K562 (cell line): Measurements from ENCODE around the gene PTTG1IP. TPM values are rescaled to one million over a fixed set of nuclear protein-coding genes. Genes with fewer than 3 reads are reported as not detected.

ENCODE experiments used
- ATAC-seq: fragments of 200-7000 bp; cut with Tn5 transposase; 3 replicates; pipeline ENCODE4 v1.9.1; 2020; ENCODE audit warnings: moderate library complexity
- BruUV-seq: library from RNA; stranded (reverse); fragments of 400-500 nt; replicated peaks from 2 replicates; lab custom pipeline; 2021; lab: Mats Ljungman, UMichigan
- CTCF ChIA-PET: fragments of 300-600 bp; formaldehyde crosslinking; extraction: SDS; loops from one replicate; lab custom pipeline; 2021; ENCODE audit warnings: low intra/inter-chr PET ratio; lab: Yijun Ruan, JAX
- POLR2A ChIA-PET: fragments of 300-600, 350-650 bp; sonication (Branson Sonifier 250); formaldehyde crosslinking; extraction: SDS; loops from one replicate; lab custom pipeline; 2021; ENCODE audit warnings: antibody characterized with exemption, inconsistent platforms; lab: Yijun Ruan, JAX
- DNase-seq, 4 experiments: peaks; one replicate each; pipeline versions ENCODE4 v3.0.0 to v3.0.0-alpha.2; 2011 to 2018; ENCODE audit warnings: low spot score in 3 of 4, mixed read lengths in 3 of 4; ENCODE audit errors: extremely low read depth in 1 of 4
- FAIRE-seq: peaks from 2 replicates; lab custom pipeline; 2011; peaks lifted over from hg19 to GRCh38; lab: Jason Lieb, UNC
- H2AFZ ChIP-seq: 2 replicates; pipeline ENCODE4 v1.6.0; 2011; ENCODE audit warnings: low read depth, low read length, control low read depth, inconsistent platforms
- H3K27ac ChIP-seq: fragments of 200-600 bp; 3 replicates; pipeline ENCODE4 v1.8.0; 2011; ENCODE audit warnings: low read depth, mild to moderate bottlenecking, control low read depth, inconsistent platforms, low read length, moderate library complexity, mixed read lengths; ENCODE audit errors: extremely low read depth
- H3K27me3 ChIP-seq, 2 experiments: fragments of 300-600 bp in 1 of 2; 2 replicates in 1 of 2; 3 replicates in 1 of 2; pipeline versions ENCODE4 v1.6.0 to v1.8.0; 2011; ENCODE audit warnings: inconsistent platforms in 2 of 2, low read length in 2 of 2, mild to moderate bottlenecking in 1 of 2, mixed read lengths in 1 of 2, moderate library complexity in 1 of 2; ENCODE audit not compliant: control insufficient read depth in 2 of 2, insufficient read depth in 2 of 2
- H3K36me3 ChIP-seq: fragments of 300-600 bp; 3 replicates; pipeline ENCODE4 v1.8.0; 2011; ENCODE audit warnings: mild to moderate bottlenecking, low read length, inconsistent platforms; ENCODE audit not compliant: control insufficient read depth, insufficient read depth
- H3K4me1 ChIP-seq, 2 experiments: fragments of 200-600 bp in 1 of 2; replicated peaks in 1 of 2; 2 replicates in 1 of 2; 3 replicates in 1 of 2; pipeline versions ENCODE4 v1.5.1 to v1.8.0; 2011; ENCODE audit warnings: inconsistent platforms in 2 of 2, low read length in 2 of 2, mild to moderate bottlenecking in 1 of 2, mixed read lengths in 1 of 2, moderate library complexity in 1 of 2; ENCODE audit not compliant: control insufficient read depth in 2 of 2, insufficient read depth in 2 of 2
- H3K4me2 ChIP-seq: 2 replicates; pipeline ENCODE4 v1.6.1; 2011; ENCODE audit warnings: low read length, control low read depth, inconsistent platforms, mixed read lengths; ENCODE audit not compliant: insufficient read depth
- H3K4me3 ChIP-seq: fragments of 200-600 bp; sonication (generic), shearing (Covaris generic); 2 replicates; pipeline ENCODE4 v1.5.1; 2016; ENCODE audit warnings: control low read depth, inconsistent platforms
- H3K79me2 ChIP-seq: fragments of 200-600 bp; 3 replicates; pipeline ENCODE4 v1.8.0; 2011; ENCODE audit warnings: low read length, inconsistent platforms; ENCODE audit not compliant: control insufficient read depth, insufficient read depth
- H3K9ac ChIP-seq, 2 experiments: 2 replicates each; pipeline versions ENCODE4 v1.6.0 to v1.6.1; 2011; ENCODE audit warnings: low read depth in 2 of 2, low read length in 2 of 2, control low read depth in 1 of 2, inconsistent platforms in 1 of 2, mild to moderate bottlenecking in 1 of 2, mixed read lengths in 1 of 2; ENCODE audit not compliant: insufficient read depth in 1 of 2
- H3K9me1 ChIP-seq: one replicate; pipeline ENCODE4 v1.6.0; 2011; ENCODE audit warnings: inconsistent platforms, mild to moderate bottlenecking, low read length, moderate library complexity; ENCODE audit not compliant: control insufficient read depth, insufficient read depth
- H3K9me3 ChIP-seq: replicated peaks from 2 replicates; pipeline ENCODE4 v1.5.1; 2011; ENCODE audit warnings: low read depth, low read length, inconsistent platforms; ENCODE audit not compliant: control insufficient read depth, insufficient read depth
- H4K20me1 ChIP-seq: replicated peaks from 2 replicates; pipeline ENCODE4 v1.6.1; 2011; ENCODE audit warnings: low read length, inconsistent platforms, mixed read lengths; ENCODE audit not compliant: control insufficient read depth, insufficient read depth
- HMGN3 ChIP-seq: IDR thresholded peaks from 2 replicates; pipeline ENCODE4 v1.6.1; 2011; ENCODE audit warnings: borderline replicate concordance, low read depth, mild to moderate bottlenecking, mixed read lengths, low read length; ENCODE audit not compliant: insufficient read length; ENCODE audit errors: extremely low read depth
- MED1 ChIP-seq: sonication (generic); formaldehyde crosslinking; IDR thresholded peaks from 2 replicates; pipeline ENCODE4 v1.8.1; 2023; ENCODE audit warnings: missing genetic modification reagents, borderline replicate concordance
- STAG1 ChIP-seq: sonication (generic); formaldehyde crosslinking; IDR thresholded peaks from 2 replicates; pipeline ENCODE4 v1.5.0; 2020; ENCODE audit warnings: missing genetic modification reagents, borderline replicate concordance
- WGBS: fragments of 100-300 bp; shearing (Covaris generic); methylation state at CpG from one replicate; pipeline ENCODE4 v1.1.6; 2016; ENCODE audit warnings: low coverage, mixed read lengths; ENCODE audit not compliant: insufficient coverage; ENCODE audit errors: missing lambda C conversion rate; 5-methylcytosine and 5-hydroxymethylcytosine counted together
- in situ Hi-C: fragments of 300-500 bp; cut with MboI; formaldehyde crosslinking; loops from 4 replicates; pipeline ENCODE4 v1.15.0; 2018; ENCODE audit warnings: inconsistent platforms, mixed read lengths
- intact Hi-C: fragments of 100-400 bp; cut with micrococcal nuclease; formaldehyde crosslinking; loops from 2 replicates; pipeline ENCODE4 v1.14.2; 2022
- polyA plus RNA-seq, 8 experiments: library from polyadenylated mRNA; depleted of rRNA in 4 of 8; stranded (reverse) in 5 of 8; unstranded in 3 of 8; fragments of >200 nt; fragmentation: Nextera tagmentation in 2 of 8; fragmentation: Illumina TruSeq in 1 of 8; extraction: Ambion mirVana in 2 of 8; extraction: Trizol in 1 of 8; gene quantifications; 2 replicates each; pipeline versions ENCODE4 v1.2.1 to v1.2.3, GENCODE V29; 2011 to 2014; ENCODE audit warnings: inconsistent platforms in 1 of 8, missing spikeins in 1 of 8
- total RNA-seq, 7 experiments: library from RNA; depleted of rRNA in 6 of 7; stranded (reverse); fragments of >200 nt in 6 of 7; fragmentation: Illumina TruSeq in 2 of 7; extraction: Trizol in 2 of 7; gene quantifications; 2 replicates each; pipeline versions ENCODE4 v1.2.1 to v1.2.3, GENCODE V29; 2011 to 2021; ENCODE audit warnings: low replicate concordance in 1 of 7

The PTTG1IP gene
- total and polyA plus RNA-seq, 9 of the 15 experiments (the other 6 are each of a cell fraction or from before 2014, with no cell fraction given) = 5.0 to 99.3 (median 82.4) TPM

GRCh38 chr21:44905016-44905727 lies 31.7 kb upstream of the PTTG1IP start:
- peak overlapping the region in 1 of 2 experiments; percentile 15; a peak in 1 of 4 replicates for H3K9ac ChIP-seq
- FAIRE-seq (no peak), DNase-seq (no peak), ATAC-seq (no peak)
- no peaks in the 10 kb centered on the region; the same call in 2 of the 3 replicates for H3K36me3 ChIP-seq
- no peaks in the 10 kb centered on the region for H3K79me2 ChIP-seq
- ChIA-PET CTCF (no interaction called here), POLR2A (interaction anchor here (1.0 kb wide), 2 partner anchors 11 to 87 kb away, joined by 3 to 4 read pairs; partner anchors contain the start of gene SUMO3)
- no TSS peak for BruUV-seq
- H3K9me1 ChIP-seq = no peaks in the 10 kb centered on the region
- WGBS = 29% methylated on average over 22 of the region's 22 CpGs
- no peak overlapping the region for H3K27ac ChIP-seq
- H3K4me1 ChIP-seq = peaks cover 9 to 70% of the 10 kb centered on the region in 2 experiments; a peak in 3 of 5 replicates
- no peak overlapping the region for H3K4me2 ChIP-seq
- no peak overlapping the region for H2AFZ ChIP-seq
- H3K9me3 ChIP-seq = peaks cover 12% of the 10 kb centered on the region
- intact Hi-C loops = no loop called here
- peaks cover 6% of the 10 kb centered on the region for H4K20me1 ChIP-seq
- no peak overlapping the region for H3K4me3 ChIP-seq
- H3K27me3 ChIP-seq = peaks cover 40 to 81% of the 10 kb centered on the region in 2 experiments
- in situ Hi-C loops = no loop called here
- TF ChIP-seq HMGN3 (no peak), STAG1 (CRISPR knock-in tag) (peak; percentile 31; the same call in 1 of the 2 replicates), MED1 (CRISPR knock-in tag) (0 out of 2 replicates have a peak, but pooled peaks have one; percentile 77)
